NCI-H2029 (cell line): Measurements from ENCODE around the gene TMEM202.
"Not testable (repeated sequence)": the region's sequence is repeated elsewhere in the genome, so short reads cannot be mapped to it uniquely, and the experiment has no call there.

Experiments
- DNase-seq: peaks from one replicate; lab custom pipeline; 2025; lab: John Stamatoyannopoulos, UW

Gene TMEM202

GRCh38 chr15:72404356-72404755 lies 6.3 kb downstream of the TMEM202 start:
- DNase-seq = no peak

- DNase-seq = no peak
Observed at GRCh38 chr15:72404841-72405240, 6.7 kb downstream of the TMEM202 start.

- DNase-seq = no peak
Observed at GRCh38 chr15:72406936-72407335, 8.8 kb downstream of the TMEM202 start.

GRCh38 chr15:72411111-72411510 lies 13.0 kb downstream of the TMEM202 start:
- no peak for DNase-seq

DNA sequence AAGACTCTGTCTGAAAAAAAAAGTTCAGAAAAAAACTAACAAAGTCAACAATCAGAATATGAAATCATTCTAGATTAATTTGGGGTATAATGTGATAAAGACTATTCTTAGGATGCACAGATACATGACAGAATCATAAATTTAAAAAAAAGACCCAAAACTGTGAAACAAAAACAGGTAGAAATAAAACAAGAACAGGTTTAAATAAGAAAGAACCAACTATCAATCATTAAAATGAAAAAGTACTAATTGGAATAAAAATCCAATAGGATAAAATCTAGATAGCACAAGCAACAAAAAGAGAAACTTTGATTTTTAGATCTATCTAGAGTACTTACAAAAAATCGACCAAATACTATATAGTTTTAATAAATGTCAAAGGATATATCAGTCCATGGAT lies 13.4 kb downstream of the TMEM202 start:
- no peak for DNase-seq

DNA sequence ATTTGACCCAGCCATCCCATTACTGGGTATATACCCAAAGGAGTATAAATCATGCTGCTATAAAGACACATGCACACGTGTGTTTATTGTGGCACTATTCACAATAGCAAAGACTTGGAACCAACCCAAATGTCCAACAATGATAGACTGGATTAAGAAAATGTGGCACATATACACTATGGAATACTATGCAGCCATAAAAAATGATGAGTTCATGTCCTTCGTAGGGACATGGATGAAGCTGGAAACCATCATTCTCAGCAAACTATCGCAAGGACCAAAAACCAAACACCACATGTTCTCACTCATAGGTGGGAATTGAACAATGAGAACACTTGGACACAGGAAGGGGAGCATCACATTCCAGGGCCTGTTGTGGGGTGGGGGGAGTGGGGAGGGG lies 15.2 kb downstream of the TMEM202 start:
- DNase-seq = not testable (repeated sequence)

GRCh38 chr15:72415304-72415703 lies 17.2 kb downstream of the TMEM202 start:
- DNase-seq = no peak

DNA sequence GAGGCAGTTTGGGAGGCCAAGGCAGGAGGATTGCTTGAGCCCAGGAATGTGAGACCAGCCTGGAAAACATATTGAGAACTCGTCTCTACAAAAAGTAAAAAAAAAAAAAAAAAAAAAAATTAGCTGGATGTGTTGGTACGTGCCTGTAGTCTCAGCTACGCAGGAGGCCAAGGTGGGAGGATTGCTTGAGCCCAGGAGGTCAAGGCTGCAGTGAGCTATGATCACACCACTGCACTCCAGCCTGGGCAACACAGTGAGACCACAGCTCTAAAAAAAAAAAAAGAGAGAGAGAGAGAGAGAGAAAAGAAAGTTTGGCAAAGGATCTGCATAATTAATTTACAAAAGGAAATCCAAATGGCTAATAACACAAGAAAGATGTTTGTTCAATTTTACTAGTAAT lies 21.7 kb downstream of the TMEM202 start:
- not testable (repeated sequence) for DNase-seq

GRCh38 chr15:72420576-72420975 lies 22.5 kb downstream of the TMEM202 start:
- no peak for DNase-seq

- DNase-seq = no peak
Observed at GRCh38 chr15:72421484-72421883, 23.4 kb downstream of the TMEM202 start.

DNA sequence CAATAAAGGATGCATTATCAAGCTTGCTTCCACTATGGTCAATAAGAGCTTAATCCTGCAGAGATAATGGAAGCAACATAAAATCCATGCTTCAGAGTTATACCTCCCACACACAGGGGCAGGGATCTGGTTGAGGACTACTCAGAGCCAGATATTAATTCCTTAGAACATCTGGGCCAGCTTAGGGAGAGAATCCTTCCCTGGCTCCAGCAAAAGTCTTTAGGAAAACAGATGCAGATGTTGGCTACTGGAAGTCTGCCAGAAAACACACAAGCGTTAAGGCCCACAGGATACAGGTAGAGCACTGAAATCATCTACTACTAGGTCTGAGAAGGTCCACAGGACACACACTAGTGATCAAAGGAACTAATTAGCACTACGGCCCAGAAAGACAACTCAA lies 25.2 kb downstream of the TMEM202 start:
- DNase-seq = no peak

DNA sequence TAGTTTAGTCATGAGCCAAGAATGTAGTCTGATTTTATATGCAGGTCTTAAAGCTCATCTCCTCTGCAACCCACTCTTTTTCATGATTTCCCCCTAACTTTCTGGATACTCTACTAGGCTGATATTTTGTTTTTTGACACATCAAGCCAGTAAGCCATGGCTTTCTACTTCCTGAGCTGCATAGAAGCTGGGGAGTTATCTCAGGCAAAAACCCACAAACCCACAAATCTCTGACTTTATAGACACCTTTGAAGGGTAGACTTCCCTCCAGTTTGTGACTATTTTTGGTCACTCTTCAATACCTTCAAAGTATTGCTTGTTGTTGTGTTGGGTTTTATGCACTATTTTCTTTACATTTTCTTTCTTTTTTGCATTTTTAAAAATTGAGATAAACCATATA lies 28.6 kb downstream of the TMEM202 start:
- DNase-seq = no peak

DNA sequence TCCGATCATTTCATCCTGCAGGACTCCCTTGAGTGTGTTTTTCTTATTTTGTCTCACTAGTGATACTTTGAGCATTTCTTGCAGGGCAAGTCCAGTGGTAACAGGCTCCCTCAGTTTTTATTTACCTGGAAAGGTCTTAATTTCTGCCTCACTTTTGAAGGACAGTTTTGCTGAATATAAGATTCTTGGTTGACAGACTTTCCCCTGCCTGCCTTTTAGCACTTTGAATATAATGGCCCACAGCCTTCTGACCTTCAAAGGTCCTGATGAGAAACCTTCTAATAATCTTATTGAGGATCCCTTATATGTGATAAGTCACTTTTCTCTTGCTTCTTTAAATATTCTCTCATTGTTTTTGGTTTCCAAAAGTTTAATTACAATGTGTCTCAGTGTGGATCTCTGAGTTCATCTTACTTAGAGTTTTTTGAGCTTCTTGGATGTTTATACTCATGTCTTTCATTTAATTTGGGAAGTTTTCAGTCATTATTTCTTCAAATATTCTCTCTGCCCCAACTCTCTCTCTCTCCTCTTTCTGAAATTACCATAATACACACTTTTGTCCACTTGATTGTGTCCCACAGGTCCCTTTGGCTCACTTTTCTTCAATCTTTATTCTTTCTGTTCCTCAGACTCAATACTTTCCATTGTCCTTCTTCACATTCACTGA lies 39.7 kb downstream of the TMEM202 start:
- DNase-seq = no peak

DNA sequence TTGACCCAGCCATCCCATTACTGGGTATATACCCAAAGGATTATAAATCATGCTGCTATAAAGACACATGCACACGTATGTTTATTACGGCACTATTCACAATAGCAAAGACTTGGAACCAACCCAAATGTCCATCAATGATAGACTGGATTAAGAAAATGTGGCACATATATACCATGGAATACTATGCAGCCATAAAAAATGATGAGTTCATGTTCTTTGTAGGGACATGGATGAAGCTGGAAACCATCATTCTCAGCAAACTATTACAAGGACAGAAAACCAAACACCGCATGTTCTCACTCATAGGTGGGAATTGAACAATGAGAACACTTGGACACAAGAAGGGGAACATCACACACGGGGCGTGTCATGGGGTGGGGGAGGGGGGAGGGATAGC lies 44.7 kb downstream of the TMEM202 start:
- DNase-seq = not testable (repeated sequence)

DNA sequence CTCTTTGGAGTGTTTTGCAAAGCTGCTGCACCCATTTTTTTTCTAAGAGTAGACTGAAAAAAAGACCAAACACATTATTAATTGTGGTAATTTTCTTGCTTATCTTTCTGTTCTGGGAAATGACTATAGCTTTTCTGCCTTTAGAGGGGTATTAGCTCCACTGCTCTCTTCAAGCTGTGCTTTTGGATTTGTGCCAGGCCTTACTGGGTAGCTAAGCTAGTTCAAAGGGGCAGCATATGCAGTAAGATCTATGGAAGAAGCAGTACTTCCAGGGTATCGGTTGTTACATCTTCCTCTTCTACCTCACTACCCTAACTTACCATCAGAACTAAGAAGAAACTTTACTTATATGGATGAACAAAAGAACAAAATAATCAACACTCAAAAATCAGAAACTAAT lies 47.3 kb downstream of the TMEM202 start:
- no peak for DNase-seq

DNA sequence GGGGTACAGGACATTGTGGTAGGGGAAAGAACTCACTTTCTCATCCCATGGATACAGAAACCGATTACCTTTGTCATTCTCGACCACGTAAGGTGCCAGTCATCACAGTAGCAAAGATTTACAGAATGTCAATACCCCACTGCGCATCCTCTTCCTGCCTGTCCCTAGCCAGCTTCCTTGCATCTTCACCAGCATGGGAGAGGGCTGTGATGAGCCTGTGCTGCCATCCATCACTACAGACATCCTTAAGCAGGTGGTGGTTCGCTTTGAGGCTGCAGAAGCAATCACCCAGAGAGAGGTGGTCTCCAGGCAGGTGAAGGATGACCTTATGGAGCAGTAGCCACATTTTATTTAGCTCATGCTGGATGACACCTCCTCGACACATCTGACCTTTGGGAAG lies 52.7 kb downstream of the TMEM202 start:
- no peak for DNase-seq

DNA sequence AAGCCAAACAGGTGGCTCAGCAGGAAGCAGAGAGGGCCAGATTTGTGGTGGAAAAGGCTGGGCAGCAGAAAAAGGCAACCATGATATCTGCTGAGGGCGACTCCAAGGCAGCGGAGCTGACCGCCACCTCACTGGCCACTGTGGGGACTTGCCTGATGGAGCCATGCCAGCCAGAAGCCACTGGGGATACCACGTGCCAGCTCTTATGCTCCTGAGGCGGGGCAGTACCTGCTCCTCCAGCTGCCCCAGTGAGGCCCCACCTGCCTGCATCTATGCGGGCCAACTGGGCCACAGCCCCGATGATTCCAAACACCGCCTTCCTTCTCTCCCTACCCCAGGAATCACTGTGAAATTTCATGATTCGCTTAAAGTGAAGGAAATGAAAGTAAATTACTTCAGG lies 53.1 kb downstream of the TMEM202 start:
- no peak for DNase-seq

DNA sequence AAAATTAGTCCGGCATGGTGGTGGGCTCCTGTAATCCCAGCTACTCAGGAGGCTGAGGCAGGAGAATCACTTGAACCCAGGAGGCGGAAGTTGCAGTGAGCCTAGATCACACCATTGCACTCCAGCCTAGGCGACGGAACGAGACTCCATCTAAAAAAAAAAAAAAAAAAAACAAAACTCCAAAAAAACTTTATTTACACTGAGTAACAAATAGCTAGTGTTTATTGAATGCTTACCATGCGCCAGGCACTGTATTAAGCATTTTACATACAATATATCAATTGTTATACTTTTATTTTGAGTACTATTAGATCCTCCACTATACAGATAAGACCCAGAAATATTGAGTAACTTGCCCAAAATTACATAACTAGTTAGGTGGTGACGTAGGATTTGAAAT lies 58.6 kb downstream of the TMEM202 start:
- no peak for DNase-seq
